Neural progenitor cell (in vitro differentiated cells): ENCODE results near the gene OSCAR. TPM values are rescaled to one million over a fixed set of nuclear protein-coding genes. Genes with fewer than 3 reads are reported as not detected.

Experiments
- DNase-seq: peaks from one replicate; pipeline ENCODE4 v3.0.0-alpha.2; 2016; ENCODE audit warnings: low spot score
- H2AFZ ChIP-seq: fragments of 200-600 bp; sonication (generic); replicated peaks from 2 replicates; pipeline ENCODE4 v1.6.1; 2016; ENCODE audit warnings: antibody characterized with exemption
- H3F3A ChIP-seq: fragments of 200-600 bp; sonication (generic); 2 replicates; pipeline ENCODE4 v1.6.1; 2016; ENCODE audit warnings: antibody characterized with exemption, low read depth
- H3K27ac ChIP-seq: fragments of 200-600 bp; sonication (generic); 2 replicates; pipeline ENCODE4 v1.5.1; 2016; ENCODE audit warnings: mild to moderate bottlenecking
- H3K27me3 ChIP-seq: fragments of 200-600 bp; sonication (generic); 2 replicates; pipeline ENCODE4 v1.6.1; 2016; ENCODE audit warnings: mild to moderate bottlenecking, moderate library complexity
- H3K36me3 ChIP-seq: fragments of 200-600 bp; sonication (generic); 2 replicates; pipeline ENCODE4 v1.5.1; 2016
- H3K4me1 ChIP-seq: fragments of 200-600 bp; sonication (generic); 2 replicates; pipeline ENCODE4 v1.6.1; 2016; ENCODE audit warnings: mixed run types
- H3K4me2 ChIP-seq: fragments of 200-600 bp; sonication (generic); 2 replicates; pipeline ENCODE4 v1.6.1; 2016
- H3K4me3 ChIP-seq: fragments of 200-600 bp; sonication (generic); 2 replicates; pipeline ENCODE4 v1.5.1; 2016
- H3K79me2 ChIP-seq: fragments of 200-600 bp; sonication (generic); 2 replicates; pipeline ENCODE4 v1.6.1; 2016; ENCODE audit warnings: low read depth
- H3K9ac ChIP-seq: fragments of 200-600 bp; sonication (generic); 2 replicates; pipeline ENCODE4 v1.6.1; 2016
- H3K9me3 ChIP-seq: fragments of 200-600 bp; sonication (generic); 2 replicates; pipeline ENCODE4 v1.5.1; 2016; ENCODE audit warnings: low read depth
- H4K20me1 ChIP-seq: fragments of 200-600 bp; sonication (generic); 2 replicates; pipeline ENCODE4 v1.6.1; 2016; ENCODE audit warnings: low read depth
- H3K27ac Mint-ChIP-seq: 3 replicates; pipeline ENCODE4 v1.8.0; 2021; ENCODE audit warnings: mixed read lengths
- H3K27me3 Mint-ChIP-seq: 2 replicates; pipeline ENCODE4 v1.8.0; 2022; ENCODE audit warnings: low read depth, mild to moderate bottlenecking, inconsistent platforms, moderate library complexity, mixed read lengths; ENCODE audit not compliant: insufficient read depth
- H3K36me3 Mint-ChIP-seq: 3 replicates; pipeline ENCODE4 v1.8.0; 2021; ENCODE audit warnings: mixed read lengths
- H3K4me1 Mint-ChIP-seq: 3 replicates; pipeline ENCODE4 v1.8.0; 2021; ENCODE audit warnings: mixed read lengths
- H3K4me3 Mint-ChIP-seq: 3 replicates; pipeline ENCODE4 v1.8.0; 2021; ENCODE audit warnings: mild to moderate bottlenecking, moderate library complexity, mixed read lengths
- H3K9me3 Mint-ChIP-seq: 3 replicates; pipeline ENCODE4 v1.8.0; 2020; ENCODE audit warnings: mixed read lengths
- CTCF ChIP-seq: fragments of 200-600 bp; sonication (generic); IDR thresholded peaks from 2 replicates; pipeline ENCODE4 v1.5.1; 2017; ENCODE audit warnings: antibody characterized with exemption, mild to moderate bottlenecking
- EZH2 ChIP-seq: fragments of 200-600 bp; sonication (generic); IDR thresholded peaks from 2 replicates; pipeline ENCODE4 v1.6.1; 2017; ENCODE audit warnings: antibody characterized with exemption, mild to moderate bottlenecking, moderate library complexity
- EZH2phosphoT487 ChIP-seq: fragments of 200-600 bp; sonication (generic); IDR thresholded peaks from 2 replicates; pipeline ENCODE4 v1.6.1; 2017; ENCODE audit warnings: antibody characterized with exemption
- total RNA-seq: library from RNA; depleted of rRNA; stranded (reverse); fragments of >200 nt; gene quantifications from 2 replicates; pipeline ENCODE4 v1.2.3, GENCODE V29; 2015; ENCODE audit warnings: low replicate concordance

The OSCAR gene
- total RNA-seq, 1 donor from 2014 or later: not detected

GRCh38 chr19:54094426-54095000 is 6.1 kb downstream of the OSCAR start:
- H3K4me1 ChIP-seq: peaks cover 2% of the 10 kb centered on the region
- TF ChIP-seq EZH2 (no peak), CTCF (no peak), EZH2phosphoT487 (no peak)
- Mint-ChIP-seq H3K27me3 (peaks cover 4% of the 10 kb centered on the region), H3K9me3 (peaks cover 2% of the 10 kb centered on the region), H3K36me3 (no peaks in the 10 kb centered on the region), H3K4me3 (peak overlapping the region; percentile 26), H3K27ac (no peak overlapping the region), H3K4me1 (peaks cover 6% of the 10 kb centered on the region)
- H3K27me3 ChIP-seq: peaks cover 42% of the 10 kb centered on the region
- H3K27ac ChIP-seq: no peak overlapping the region
- no peak for DNase-seq
- H3K36me3 ChIP-seq: no peaks in the 10 kb centered on the region
- H3K4me3 ChIP-seq: no peak overlapping the region
- peaks cover under 1% of the 10 kb centered on the region for H3F3A ChIP-seq
- H4K20me1 ChIP-seq: no peaks in the 10 kb centered on the region
- no peaks in the 10 kb centered on the region for H3K79me2 ChIP-seq
- no peak overlapping the region for H3K4me2 ChIP-seq
- no peak overlapping the region for H3K9ac ChIP-seq
- H2AFZ ChIP-seq: no peak overlapping the region
- no peaks in the 10 kb centered on the region for H3K9me3 ChIP-seq

- Mint-ChIP-seq H3K4me1 (no peaks in the 10 kb centered on the region), H3K9me3 (peaks cover 10% of the 10 kb centered on the region), H3K27ac (no peak overlapping the region), H3K4me3 (no peak overlapping the region), H3K27me3 (peaks cover 4% of the 10 kb centered on the region), H3K36me3 (no peaks in the 10 kb centered on the region)
- Histone ChIP-seq H3K27me3 (no peaks in the 10 kb centered on the region), H3K27ac (no peak overlapping the region), H3K36me3 (no peaks in the 10 kb centered on the region), H3K4me3 (no peak overlapping the region), H3K9ac (no peak overlapping the region), H3K4me2 (no peak overlapping the region), H4K20me1 (no peaks in the 10 kb centered on the region), H3K79me2 (no peaks in the 10 kb centered on the region), H3F3A (peaks cover under 1% of the 10 kb centered on the region), H3K4me1 (peaks cover under 1% of the 10 kb centered on the region), H3K9me3 (no peaks in the 10 kb centered on the region), H2AFZ (no peak overlapping the region)
- no peak for DNase-seq
- TF ChIP-seq EZH2phosphoT487 (no peak), EZH2 (no peak), CTCF (no peak)
These were observed 16.2 kb downstream of the OSCAR start for GRCh38 chr19:54084410-54084809.

- Mint-ChIP-seq H3K9me3 (peaks cover 13% of the 10 kb centered on the region), H3K36me3 (no peaks in the 10 kb centered on the region), H3K4me1 (no peaks in the 10 kb centered on the region), H3K4me3 (no peak within 1 kb of the TSS), H3K27ac (no peak within 1 kb of the TSS), H3K27me3 (peaks cover 8% of the 10 kb centered on the region)
- H3K27me3 ChIP-seq: no peaks in the 10 kb centered on the region
- H3K36me3 ChIP-seq: no peaks in the 10 kb centered on the region
- no peaks in the 10 kb centered on the region for H4K20me1 ChIP-seq
- no peaks in the 10 kb centered on the region for H3K9me3 ChIP-seq
- DNase-seq: no peak
- H3F3A ChIP-seq: no peaks in the 10 kb centered on the region
- no peaks in the 10 kb centered on the region for H3K79me2 ChIP-seq
- TF ChIP-seq EZH2: no peak
- TF ChIP-seq CTCF: no peak
- no peak for TF ChIP-seq EZH2phosphoT487
- H3K4me3 ChIP-seq: no peak within 1 kb of the TSS
- H3K4me1 ChIP-seq: no peaks in the 10 kb centered on the region
- no peak within 1 kb of the TSS for H3K27ac ChIP-seq
- H3K9ac ChIP-seq: no peak within 1 kb of the TSS
- H2AFZ ChIP-seq: no peak within 1 kb of the TSS
- H3K4me2 ChIP-seq: no peak within 1 kb of the TSS
These were observed 19.6 kb downstream of the OSCAR start, which contains the start of gene TARM1 for GRCh38 chr19:54081032-54081431. Gene TARM1, minus strand, starts transcription at chr19:54081365. Its CDS starts 25 bp downstream, at chr19:54081340.
